Middle frontal gyrus (tissue), 1 donor: Measurements from ENCODE around the gene MAPK12.
"Not testable (repeated sequence)": the region's sequence is repeated elsewhere in the genome, so short reads cannot be mapped to it uniquely, and the experiment has no call there.

Experiments
- DNase-seq: peaks from one replicate; pipeline ENCODE4 v3.0.0-alpha.2; 2015; ENCODE audit warnings: low spot score; ENCODE audit errors: extremely low spot score

MAPK12 gene

DNA sequence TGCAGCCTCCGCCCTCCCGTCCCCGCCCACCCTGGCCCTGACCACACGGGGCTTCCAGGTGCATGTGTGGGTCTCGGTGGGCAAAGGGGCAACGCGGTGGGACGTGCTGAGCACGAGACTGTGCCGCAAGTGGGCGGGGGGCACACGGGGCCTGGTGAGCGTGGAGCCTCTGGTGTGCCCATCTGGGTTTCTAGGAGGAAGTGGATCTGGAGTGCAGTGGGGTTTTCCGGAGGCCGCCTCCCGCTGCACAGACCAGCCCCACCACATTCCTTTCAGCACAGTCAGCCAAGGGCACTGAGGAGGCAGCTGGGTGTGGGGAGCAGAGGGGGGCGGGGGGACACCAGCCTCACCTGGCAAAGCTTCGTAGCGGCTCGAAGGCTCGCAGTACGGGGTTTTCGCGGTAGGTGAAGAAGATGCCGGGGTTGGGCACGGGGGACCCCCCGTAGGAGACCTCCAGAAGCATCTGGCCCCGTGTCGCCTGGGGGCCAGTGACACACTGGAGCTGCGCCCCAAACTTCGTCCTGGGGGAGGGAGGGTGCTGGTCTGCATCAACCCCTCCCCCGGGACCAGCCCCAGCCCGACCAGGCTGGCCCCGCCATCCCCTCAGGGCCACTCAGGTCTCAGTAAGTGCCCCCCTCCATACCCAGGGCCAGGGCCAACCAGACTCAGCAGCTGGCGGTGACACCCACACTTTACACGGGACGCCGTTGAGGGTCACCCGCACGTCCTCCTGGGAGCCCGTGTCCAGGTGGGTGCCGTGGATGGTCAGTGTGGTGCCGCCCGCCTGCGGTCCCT lies 21.1 kb upstream of the MAPK12 start:
- DNase-seq: no peak

DNA sequence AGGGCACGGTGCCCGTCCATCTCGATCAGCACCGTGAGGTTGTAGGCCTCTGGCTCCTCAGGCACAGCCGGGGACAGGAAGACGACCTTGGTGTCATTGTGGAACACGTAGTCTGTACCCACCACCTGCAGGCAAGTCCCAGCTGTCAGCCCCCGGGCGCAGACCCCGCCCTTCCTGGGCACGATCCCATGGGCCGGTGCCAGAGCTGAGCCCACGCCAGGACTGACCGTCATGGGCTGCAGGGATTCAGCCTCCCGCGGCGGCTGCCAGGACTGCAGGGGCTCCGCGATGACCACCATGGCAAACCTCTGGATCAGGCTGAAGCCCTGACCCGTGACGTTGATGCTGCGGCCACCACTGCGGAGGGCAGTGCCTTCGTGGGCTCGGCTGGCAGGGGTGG lies 20.5 kb upstream of the MAPK12 start:
- no peak for DNase-seq

DNA sequence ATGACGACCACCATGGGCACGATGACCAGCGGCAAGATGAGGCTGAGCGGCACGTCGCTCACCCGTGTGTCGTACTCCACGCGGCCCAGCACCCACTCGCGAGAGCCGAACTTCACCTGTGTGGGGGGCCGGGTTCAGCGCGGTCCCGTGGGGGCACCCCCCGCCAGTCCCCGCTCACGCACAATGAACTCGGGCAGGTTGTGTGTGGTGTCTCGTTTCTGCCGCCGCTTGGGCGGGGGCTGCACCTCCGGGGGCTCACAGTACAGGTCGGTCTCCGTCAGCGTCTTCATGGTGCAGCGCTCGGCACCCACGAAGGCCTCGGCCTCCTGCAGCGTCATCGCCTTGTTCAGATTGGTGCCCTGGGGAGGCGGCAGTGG lies 19.9 kb upstream of the MAPK12 start:
- DNase-seq: no peak

DNA sequence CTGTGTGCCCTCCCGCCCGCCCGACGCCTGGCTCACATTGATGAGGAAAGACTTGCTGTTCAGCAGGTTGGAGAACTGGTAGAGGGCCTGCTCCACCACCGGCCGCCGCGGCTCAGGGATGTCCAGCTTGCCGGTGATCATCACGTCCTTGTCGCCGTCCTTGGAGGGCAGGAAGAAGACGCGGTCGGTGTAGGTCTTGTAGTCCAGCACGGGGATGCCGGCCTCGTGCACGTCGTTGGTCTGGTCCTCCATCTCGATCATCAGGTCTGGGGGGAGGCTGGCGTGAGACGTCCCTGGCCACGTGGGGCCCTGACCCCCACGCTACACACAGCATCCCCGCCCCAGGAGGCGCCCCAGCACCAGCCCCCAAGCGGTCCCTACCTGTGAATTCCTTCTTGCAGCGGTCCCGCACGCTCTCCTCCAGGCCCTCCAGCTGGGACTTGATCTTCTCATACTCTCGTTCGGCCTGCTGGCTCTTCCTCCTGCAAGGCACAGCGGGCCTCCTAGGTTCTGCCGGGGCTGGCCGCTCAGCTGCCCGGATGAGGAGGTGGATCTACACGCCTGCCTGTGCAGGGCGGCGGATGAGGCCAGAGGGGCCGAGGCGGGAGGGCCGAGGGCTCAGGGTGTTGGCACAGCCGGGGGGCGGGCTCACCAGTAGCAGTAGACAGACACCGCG lies 19.4 kb upstream of the MAPK12 start:
- no peak for DNase-seq

DNA sequence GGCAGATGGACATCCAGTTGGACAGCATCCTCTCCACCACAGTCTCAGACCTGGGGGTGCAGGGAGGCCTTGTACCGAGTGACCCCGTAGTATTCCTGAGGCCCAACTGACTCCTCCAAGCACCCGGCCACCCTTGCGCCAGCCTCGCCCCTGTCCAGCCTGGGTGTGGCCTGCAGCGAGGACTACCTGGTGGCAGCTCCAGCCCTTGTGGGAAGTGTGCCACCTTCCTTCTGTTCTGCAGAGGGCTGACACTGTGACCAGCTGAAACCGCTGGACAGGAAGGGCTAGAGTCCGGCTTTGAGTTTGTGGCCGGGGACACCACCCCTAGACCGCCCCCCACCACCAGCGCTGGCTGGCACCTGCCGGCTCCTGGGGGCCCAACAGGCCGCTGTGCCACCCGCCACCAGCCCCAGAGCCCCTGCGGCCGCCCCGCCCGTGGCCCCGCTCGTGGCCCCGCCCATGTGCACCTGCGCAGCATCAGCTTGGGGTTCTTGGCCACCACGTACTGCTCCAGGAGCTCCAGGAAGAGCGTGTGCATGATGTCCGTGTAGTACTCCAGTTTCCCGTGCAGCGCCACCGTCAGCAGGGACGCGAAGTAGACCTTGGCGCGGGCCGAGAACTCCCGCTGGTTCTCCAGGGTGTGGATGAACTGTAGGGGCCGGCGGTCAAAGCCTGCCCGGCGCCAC lies 18.7 kb upstream of the MAPK12 start:
- DNase-seq: no peak

DNA sequence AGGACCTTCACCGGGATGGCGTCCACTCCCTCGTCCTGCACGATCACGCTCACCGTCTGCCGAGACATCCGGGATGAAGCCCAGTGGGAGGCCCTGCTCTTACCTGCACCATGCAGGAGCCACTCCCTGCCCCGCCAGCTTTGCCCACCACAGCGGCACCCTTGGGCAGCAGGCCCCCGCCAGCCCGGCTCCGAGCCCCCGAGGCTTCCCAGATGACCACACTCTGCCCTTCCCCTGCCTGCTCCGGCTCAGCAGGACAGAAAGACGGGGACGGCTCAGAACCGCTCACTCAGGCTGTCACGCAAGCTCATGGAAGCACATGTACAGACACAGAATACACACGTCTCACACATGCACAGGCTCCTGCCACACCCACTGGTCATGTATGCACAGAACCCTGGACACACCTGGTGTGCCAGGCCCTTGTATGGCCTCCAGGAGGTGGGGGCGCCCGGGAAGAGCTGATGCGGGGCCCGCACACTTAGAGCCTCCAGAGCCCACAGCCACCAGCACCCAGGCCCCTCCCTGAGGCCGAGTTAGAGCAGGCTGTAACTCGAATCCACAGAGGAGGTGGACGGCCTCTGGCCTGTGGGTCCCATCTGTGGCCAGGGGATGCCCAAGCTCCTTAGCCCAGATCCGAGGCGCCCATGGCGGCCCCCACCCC lies 17.6 kb upstream of the MAPK12 start:
- no peak for DNase-seq

DNA sequence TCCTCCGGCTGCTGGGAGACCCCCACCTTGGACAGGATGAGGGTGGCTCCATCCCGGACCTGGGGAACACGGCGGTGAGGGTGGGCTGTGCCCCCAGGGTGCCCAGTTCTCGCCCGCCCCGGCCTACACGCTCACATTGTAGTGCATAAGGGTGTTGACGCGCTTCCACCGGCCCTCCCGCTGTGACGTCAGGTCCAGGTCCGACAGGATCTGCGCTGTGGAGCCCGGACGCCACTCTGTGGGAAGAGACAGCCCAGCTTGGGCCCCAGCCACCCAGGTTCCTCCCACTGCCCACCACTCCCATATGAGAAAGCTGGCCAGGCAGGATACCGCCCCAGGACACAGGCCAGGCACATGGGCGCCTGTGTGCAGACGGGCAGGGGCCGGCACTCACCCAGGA lies 17.0 kb upstream of the MAPK12 start:
- no peak for DNase-seq

DNA sequence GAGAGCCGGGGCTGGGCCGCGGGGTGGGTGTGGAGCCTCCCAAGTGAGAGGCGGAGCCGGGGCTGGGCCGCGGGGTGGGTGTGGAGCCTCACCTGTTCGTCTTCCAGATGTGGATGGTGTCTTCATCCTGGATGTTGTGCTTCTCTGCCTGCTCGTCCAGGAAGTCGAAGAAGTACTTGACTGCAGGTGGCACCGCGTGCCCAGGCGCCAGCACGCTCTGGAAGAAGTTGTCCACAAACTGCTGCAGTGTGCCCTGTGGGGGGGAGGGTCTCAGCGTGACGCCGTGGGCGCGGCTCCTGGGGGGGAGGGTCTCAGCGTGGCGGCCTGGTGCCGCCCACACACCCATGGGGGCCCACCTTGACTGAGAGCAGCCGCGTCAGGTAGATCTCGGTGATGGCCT lies 16.3 kb upstream of the MAPK12 start:
- DNase-seq: no peak

DNA sequence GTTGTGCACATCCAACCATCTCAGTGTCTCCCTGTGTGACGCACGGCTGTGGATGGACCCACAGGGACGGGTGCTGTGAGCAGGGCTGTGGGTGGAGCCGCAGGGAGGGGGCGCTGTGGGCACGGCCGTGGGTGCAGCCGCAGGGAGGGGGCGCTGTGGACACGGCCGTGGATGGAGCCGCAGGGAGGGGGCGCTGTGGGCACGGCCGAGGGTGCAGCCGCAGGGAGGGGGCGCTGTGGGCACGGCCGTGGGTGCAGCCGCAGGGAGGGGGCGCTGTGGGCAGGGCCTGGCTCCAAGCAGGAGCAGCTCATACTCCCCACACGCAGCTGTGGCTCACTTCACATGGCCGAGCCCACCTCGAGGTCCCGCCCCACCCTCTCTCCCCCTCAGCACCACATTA lies 14.7 kb upstream of the MAPK12 start:
- peak; percentile 76 for DNase-seq

DNA sequence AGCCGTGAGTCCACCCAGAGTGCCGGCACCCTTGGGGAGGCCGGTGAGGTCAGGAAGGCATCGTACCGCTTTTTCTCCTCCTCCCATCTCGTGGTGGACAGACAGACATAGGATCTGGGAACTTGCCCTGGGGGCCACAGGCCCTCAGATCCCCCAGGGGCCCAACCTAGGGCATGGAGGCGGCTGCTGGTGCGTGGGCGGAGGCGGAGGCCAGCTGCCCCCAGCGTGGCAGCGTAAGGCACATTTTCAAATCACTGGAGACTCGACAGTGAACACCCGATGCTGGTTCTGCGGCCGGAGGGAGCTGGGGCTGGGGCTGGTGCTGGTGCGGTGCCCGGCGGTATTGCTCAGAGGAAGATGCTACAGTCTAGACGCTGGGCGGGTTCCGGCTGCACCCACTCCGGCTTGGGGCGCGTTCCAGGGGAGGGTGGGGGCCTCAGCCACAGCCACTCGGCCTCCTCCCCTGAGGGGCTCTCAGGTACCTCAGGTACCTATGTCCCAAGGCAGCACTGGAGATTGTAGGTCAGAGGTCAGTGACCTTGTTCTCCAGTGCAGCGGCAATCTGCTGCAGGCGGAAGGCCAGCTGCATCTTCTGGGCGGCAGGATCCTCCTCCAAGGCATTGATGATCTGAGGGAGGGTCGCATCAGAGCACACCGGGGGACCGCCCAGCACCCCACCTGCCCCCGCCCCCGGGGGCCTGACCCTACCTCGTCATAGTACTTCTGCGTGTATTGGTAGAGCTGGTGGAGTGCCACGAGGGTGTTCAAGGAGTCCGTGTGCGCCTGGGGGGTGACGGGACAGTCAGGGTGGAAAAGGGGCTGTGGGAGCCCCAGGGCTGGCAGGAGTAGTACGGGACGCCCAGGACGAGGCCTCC lies 13.9 kb upstream of the MAPK12 start:
- DNase-seq: no peak

DNA sequence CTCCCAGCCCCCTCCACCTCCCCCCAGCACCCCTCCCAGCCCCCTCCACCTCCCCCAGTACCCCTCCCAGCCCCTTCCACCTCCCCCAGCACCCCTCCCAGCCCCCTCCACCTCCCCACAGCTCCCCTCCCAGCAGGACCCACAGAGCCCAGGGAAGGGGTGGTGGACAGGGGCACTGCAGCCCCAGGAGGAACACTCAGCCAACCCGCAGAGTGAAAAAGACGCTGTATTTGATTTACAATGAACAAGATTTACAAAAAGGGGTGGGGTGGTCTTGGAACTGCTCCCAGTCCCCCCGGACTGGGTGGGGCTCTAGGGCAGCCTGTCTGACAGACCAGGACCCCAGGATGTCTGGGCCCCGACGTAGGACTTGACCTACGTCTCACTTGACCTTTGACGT lies 13.3 kb upstream of the MAPK12 start:
- DNase-seq: no peak

DNA sequence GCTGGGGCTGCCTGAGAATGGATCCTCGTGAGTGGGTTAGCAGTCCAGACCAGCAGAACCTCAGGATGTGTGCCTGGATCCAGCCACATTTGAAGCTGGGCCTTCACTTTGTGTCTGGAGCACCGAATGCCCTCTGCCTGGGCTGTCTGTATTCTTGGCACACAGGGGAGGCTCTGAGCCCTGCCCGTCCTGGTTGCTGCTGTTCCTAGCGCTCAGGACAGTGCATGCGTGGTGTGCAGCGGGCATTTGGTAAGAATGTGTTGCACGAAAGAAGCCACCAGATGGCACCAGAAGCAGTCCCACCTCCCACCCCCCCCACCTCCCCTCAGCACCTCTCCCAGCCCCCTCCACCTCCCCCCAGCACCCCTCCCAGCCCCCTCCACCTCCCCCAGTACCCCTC lies 12.8 kb upstream of the MAPK12 start:
- DNase-seq: peak; percentile 60

DNA sequence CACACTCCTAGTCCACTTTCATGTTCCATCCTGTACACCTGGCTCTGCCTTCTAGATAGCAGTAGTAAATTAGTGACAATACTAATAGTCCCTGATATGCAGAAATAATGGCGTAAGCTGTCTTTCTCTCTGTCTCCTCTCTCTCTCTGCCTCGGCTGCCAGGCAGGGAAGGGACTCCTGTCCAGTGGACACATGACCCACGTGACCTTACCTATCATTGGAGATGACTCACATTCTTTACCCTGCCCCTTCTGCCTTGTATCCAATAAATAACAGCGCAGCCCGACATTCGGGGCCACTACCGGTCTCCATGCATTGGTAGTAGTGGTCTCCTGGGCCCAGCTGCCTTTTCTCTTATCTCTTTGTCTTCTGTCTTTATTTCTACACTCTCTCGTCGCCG lies 12.3 kb upstream of the MAPK12 start:
- not testable (repeated sequence) for DNase-seq

DNA sequence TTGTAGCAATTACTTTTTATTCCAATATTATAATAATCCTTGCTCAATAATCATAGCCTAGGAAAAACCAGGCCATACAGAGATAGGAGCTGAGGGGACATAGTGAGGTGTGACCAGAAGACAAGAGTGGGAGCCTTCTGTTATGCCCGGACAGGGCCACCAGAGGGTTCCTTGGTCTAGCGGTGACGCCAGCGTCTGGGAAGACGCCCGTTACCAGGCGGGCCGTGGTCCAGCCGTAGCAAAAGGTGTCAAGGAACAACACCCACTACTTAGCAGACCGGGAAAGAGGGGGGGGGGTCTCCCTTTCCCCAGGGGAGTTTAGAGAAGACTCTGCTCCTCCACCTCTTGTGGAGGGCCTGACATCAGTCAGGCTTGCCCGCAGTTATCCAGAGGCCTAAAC lies 11.9 kb upstream of the MAPK12 start:
- DNase-seq: not testable (repeated sequence)

DNA sequence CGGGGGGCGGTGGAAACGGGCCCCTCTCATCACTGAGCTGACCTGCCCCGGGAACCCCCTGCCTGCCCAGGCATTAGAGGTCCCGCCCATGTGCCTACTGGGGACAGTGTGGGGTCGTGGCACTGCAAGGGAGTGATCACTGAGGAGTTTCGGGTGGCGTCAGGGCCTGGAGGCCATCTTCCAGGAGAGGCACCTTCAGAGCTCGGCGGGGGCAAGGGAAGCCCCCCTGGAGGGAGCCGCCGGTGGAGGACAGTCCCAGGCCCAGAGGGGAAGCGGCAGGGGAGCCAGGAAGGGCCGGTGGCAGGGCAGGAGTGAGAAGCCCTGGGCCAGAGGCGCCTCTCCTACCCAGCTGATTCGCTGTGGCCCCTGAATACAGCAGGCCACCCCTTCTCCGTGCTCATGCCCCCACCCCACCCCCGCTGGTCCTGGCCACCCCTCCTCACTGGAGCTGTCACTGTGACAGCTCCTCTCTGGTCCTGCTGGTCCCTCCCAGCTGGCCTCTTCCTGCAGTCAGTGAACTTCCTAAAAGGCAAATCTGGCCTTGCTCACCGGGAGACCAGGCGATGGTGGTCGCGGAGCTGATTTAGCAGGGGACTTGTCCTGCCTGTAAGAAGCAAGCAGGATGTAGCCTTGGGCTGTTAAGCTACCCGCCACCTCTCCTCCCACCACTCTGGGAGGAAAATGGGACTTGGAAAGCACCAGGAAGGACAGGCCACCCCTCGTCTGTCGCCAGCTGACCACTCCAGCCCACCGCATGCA lies 10.7 kb upstream of the MAPK12 start:
- no peak for DNase-seq

DNA sequence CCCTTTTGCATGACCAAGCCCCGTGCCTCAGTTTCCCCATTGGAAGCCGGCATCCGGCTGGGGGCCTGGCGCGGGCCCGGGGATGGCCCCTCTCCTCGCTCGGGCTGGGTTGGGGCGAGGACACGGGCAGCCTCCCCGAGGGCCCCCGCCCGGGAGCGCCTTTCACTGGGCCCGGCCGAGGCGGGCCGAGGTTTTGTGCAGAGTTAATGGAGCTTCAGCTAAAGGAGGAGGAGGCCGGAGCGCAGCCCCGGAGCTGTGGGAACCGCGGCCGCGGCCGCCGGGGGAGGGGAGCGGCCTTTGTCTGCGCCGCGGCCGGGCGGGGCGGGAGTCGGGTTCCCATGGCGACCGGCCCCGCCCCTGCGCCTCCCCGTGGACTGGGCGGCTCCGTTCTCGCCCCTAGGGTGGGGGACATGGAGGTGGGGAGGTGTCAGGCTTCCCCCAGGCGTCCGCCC lies 10.1 kb upstream of the MAPK12 start:
- peak; percentile 56 for DNase-seq

DNA sequence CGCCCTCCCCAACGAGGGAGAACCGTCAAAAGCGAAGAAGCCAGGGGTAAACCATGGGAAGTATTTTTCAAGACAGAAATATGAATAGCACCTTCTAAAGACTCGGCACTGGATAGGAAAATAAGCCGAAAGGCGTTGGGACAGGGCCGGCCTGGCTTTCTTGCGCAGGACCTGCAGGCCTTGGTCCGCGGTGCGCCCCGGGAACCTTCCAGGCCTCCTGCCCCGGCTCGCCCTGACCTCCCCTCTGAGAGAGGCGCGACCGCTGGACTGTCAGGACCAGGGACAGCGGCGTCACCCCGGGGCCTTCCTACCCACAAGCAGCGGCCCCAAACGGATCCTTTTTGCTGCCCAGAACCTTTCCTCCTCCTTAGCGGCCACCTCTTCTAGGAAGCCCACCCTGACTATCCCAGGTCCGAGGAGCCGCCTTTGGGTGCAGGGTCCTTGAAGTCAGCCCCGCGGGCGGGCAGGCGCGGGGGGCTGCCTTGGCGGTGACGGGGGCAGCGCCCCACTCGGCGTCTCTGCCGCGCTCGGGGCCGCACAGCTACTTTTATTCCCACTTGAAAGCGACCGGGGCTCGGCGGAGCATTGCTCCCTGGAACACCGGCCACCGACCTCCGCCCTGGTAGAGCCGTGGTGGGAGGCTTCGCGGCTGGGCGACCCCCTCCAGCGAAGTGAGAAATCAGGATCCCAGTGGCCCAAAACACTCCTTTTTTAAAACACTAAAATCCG lies 9.3 kb upstream of the MAPK12 start:
- no peak for DNase-seq

DNA sequence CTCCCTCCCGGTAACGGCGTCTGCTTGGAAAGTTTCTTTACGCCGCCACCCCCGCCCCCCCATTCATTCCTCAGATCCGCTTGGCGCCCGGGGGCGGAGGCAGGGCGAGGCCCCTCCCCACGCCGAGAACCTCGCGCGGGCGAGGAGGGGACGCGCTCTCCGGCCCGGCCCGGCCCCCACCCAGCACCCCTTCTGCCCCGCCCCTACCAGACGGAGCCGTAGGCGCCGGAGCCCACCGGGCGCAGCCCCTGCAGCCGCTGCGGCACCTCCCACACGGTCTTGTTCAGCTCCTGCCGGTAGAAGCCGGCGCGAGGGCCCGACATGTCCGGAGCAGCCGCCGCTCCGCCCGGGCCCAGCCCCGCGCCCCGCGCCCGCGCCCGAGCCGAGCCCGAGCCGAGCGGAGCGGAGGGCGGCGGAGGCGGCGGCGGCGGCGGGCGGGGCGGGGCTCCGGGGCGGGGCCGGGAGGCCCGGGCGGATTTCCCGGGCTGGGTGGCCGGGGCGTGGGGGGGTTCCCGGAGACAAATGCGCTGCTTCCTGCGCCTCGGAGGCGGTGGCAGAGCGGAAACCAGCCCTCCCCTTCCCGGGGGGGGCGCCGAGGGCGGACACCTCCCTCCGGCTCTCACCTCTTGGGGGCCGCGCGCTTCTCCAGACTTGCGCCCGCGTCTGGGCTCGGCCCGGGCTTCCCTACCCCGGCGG lies 8.6 kb upstream of the MAPK12 start, which contains the start of gene MAPK11:
Gene MAPK11, minus strand, starts transcription at position 411 of the 696 bp plus-strand sequence. Its CDS starts 88 bp downstream, at position 323.
- no peak for DNase-seq

DNA sequence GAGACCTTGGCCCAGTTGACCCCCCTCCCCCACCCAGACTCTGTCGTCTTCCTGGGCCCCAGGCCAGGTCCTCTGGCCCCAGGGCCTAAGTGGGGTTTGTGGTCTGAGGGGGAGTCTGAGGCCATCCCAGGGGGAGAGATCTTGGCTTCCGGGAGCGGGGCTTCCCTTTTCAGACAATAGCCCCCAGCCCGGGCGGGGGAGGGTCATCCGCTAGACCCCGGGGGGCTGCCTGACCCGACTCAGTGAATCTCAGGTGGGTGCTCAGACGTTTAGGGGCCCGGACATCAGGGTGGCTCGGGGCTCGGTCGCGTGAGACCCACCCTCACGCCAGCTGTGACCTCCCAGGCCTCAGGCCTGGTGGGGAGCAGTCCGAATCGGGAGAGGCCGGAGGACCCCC lies 8.1 kb upstream of the MAPK12 start:
- no peak for DNase-seq
